Measurements from ENCODE around the gene COA5. TPM values are rescaled to one million over a fixed set of nuclear protein-coding genes. Genes with fewer than 3 reads are reported as not detected.
A peak's percentile ranks its signal among the peaks of the same experiment; 100 is the strongest.

Gene COA5
- total and polyA plus RNA-seq, 2 experiments from 2014 or later, result 64.0 to 88.8 TPM

GRCh38 chr2:98577313-98577712, 31.0 kb downstream of the COA5 start:
- peak in 1 of 2 donors; percentile 22 for DNase-seq (ENCODE audit: low read depth in 1 of 2, low spot score in 1 of 2)
- Histone ChIP-seq H3K9me3 (ENCODE audit: low read depth) (no peaks in the 10 kb centered on the region), H3K4me3 (no peak overlapping the region), H3K27me3 (no peaks in the 10 kb centered on the region), H3K27ac (no peak overlapping the region), H3K36me3 (no peaks in the 10 kb centered on the region), H3K4me1 (ENCODE audit: low read depth) (no peaks in the 10 kb centered on the region)
- TF ChIP-seq, protein P1, sequence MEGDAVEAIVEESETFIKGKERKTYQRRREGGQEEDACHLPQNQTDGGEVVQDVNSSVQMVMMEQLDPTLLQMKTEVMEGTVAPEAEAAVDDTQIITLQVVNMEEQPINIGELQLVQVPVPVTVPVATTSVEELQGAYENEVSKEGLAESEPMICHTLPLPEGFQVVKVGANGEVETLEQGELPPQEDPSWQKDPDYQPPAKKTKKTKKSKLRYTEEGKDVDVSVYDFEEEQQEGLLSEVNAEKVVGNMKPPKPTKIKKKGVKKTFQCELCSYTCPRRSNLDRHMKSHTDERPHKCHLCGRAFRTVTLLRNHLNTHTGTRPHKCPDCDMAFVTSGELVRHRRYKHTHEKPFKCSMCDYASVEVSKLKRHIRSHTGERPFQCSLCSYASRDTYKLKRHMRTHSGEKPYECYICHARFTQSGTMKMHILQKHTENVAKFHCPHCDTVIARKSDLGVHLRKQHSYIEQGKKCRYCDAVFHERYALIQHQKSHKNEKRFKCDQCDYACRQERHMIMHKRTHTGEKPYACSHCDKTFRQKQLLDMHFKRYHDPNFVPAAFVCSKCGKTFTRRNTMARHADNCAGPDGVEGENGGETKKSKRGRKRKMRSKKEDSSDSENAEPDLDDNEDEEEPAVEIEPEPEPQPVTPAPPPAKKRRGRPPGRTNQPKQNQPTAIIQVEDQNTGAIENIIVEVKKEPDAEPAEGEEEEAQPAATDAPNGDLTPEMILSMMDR (IDR thresholded peaks at IDR 0.05; ENCODE audit: low read depth, low read length), result peak; percentile 11

GRCh38 chr2:98576666-98577312, 31.5 kb downstream of the COA5 start:
- Histone ChIP-seq H3K27ac (no peak overlapping the region), H3K4me3 (no peak overlapping the region), H3K27me3 (no peaks in the 10 kb centered on the region), H3K9me3 (ENCODE audit: low read depth) (no peaks in the 10 kb centered on the region), H3K36me3 (no peaks in the 10 kb centered on the region), H3K4me1 (ENCODE audit: low read depth) (no peaks in the 10 kb centered on the region)
- DNase-seq (ENCODE audit: low read depth in 1 of 2, low spot score in 1 of 2), result no peak
- TF ChIP-seq, protein P1 (IDR thresholded peaks at IDR 0.05; ENCODE audit: low read depth, low read length), result no peak

DNA sequence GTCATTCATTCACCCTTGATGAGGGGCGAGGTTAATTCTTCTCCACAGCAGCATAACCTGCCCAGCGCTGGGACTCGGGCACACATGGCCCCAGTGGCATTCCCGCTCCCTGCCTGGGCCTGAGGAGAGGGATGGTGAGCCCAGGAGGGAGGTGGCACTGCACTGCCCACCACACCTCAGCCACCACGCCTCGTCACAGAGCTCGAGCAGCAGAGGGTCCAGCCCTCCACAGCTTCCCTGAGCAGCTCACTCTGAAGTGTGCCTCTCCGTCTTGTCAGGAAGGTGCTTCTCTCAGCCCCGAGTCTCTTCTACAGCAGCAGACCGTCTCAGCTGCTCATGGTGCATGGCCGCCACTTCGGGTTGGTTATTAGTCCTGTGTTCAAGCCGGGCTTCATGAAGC, 34.9 kb downstream of the COA5 start:
- DNase-seq (ENCODE audit: low read depth in 1 of 2, low spot score in 1 of 2), result no peak
- TF ChIP-seq, protein P1 (IDR thresholded peaks at IDR 0.05; ENCODE audit: low read depth, low read length), result no peak
- H3K4me3 ChIP-seq, result no peak overlapping the region
- no peaks in the 10 kb centered on the region for H3K4me1 ChIP-seq (ENCODE audit: low read depth)
- H3K27me3 ChIP-seq, result no peaks in the 10 kb centered on the region
- H3K36me3 ChIP-seq, result no peaks in the 10 kb centered on the region
- no peaks in the 10 kb centered on the region for H3K9me3 ChIP-seq (ENCODE audit: low read depth)
- no peak overlapping the region for H3K27ac ChIP-seq

DNA sequence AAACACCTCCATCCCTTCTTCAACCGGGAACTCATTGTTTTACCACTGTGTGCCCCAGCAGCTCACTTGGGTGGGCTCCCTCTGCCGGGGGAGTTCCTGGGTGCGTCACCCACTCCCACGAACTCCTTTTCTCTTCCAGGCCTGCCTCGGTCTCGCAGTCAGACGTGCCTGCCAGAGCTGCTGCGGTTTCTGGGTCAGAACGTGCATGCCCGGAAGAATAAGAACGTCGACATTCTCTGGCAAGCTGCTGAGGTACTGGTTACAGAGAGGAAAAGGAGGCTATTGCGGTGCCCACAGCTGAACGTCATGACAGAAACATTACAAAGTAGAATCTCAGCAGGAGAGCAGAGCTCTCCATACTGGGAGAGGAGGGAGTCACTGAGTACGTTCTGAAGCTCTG, 35.6 kb downstream of the COA5 start:
- TF ChIP-seq, protein P1 (IDR thresholded peaks at IDR 0.05; ENCODE audit: low read depth, low read length), result no peak
- no peaks in the 10 kb centered on the region for H3K4me1 ChIP-seq (ENCODE audit: low read depth)
- H3K36me3 ChIP-seq, result no peaks in the 10 kb centered on the region
- H3K4me3 ChIP-seq, result no peak overlapping the region
- no peaks in the 10 kb centered on the region for H3K27me3 ChIP-seq
- H3K27ac ChIP-seq, result no peak overlapping the region
- no peaks in the 10 kb centered on the region for H3K9me3 ChIP-seq (ENCODE audit: low read depth)
- DNase-seq (ENCODE audit: low read depth in 1 of 2, low spot score in 1 of 2), result peak in 1 of 2 donors; percentile 58

GRCh38 chr2:98572211-98572610, 36.1 kb downstream of the COA5 start:
- no peaks in the 10 kb centered on the region for H3K4me1 ChIP-seq (ENCODE audit: low read depth)
- TF ChIP-seq, protein P1 (IDR thresholded peaks at IDR 0.05; ENCODE audit: low read depth, low read length), result no peak
- no peaks in the 10 kb centered on the region for H3K36me3 ChIP-seq
- H3K4me3 ChIP-seq, result no peak overlapping the region
- no peaks in the 10 kb centered on the region for H3K9me3 ChIP-seq (ENCODE audit: low read depth)
- no peak overlapping the region for H3K27ac ChIP-seq
- no peak for DNase-seq (ENCODE audit: low read depth in 1 of 2, low spot score in 1 of 2)
- no peaks in the 10 kb centered on the region for H3K27me3 ChIP-seq

All from cardiac muscle cell (in vitro differentiated cells and primary cell).